ENCODE results near the gene ARMC8. TPM values are rescaled to one million over a fixed set of nuclear protein-coding genes. Genes with fewer than 3 reads are reported as not detected.

Gene ARMC8
- total and polyA plus RNA-seq, 2 of the 8 experiments (the other 6 are each of a cell fraction or from before 2014, with no cell fraction given) = 47.3 to 58.5 TPM

DNA sequence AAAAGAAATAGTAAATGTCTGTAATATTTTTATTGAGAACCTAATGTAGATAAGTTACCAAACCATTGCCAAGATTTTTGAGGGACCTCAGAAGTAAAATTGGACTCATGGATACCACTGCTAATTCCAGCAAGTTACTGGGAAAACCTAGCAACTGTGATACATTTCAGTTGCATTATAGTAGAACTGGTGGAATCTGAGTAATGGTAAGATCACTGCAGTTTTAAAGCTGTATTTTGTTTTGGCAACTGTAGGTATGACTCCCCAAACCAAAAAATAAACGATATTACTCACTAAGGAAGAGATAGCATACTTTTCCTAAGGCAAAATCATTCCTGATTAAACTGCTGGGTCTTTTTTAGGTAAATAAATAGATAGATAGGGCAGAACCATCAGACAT is 54.0 kb downstream of the ARMC8 start:
- Histone ChIP-seq H3K14ac (ENCODE audit: insufficient read length) (no peak overlapping the region), H3K56ac (replicated peaks; ENCODE audit: insufficient read length, low read depth, low read length) (no peak overlapping the region), H4K8ac (ENCODE audit: extremely low read depth, insufficient read depth, low read length) (no peak overlapping the region), H3K9me3 (ENCODE audit: insufficient read depth in 2 of 2, low read depth in 1 of 2, low read length in 1 of 2) (no peaks in the 10 kb centered on the region), H3K4me3 (ENCODE audit: extremely low read depth in 1 of 4, insufficient read depth in 2 of 4, low read depth in 3 of 4, low read length in 4 of 4) (no peak overlapping the region), H3K79me1 (ENCODE audit: low read depth, low read length) (no peaks in the 10 kb centered on the region), H2BK12ac (ENCODE audit: low read depth, low read length) (no peak overlapping the region), H3K79me2 (ENCODE audit: control insufficient read depth in 1 of 2, insufficient read depth in 2 of 2, low read length in 2 of 2) (no peaks in the 10 kb centered on the region), H4K20me1 (replicated peaks in 1 of 2; ENCODE audit: control insufficient read depth in 1 of 2, insufficient read depth in 2 of 2, low read length in 2 of 2) (no peaks in the 10 kb centered on the region), H2AFZ (ENCODE audit: low read length) (no peak overlapping the region), H3K4me2 (ENCODE audit: insufficient read depth in 1 of 2, low read depth in 2 of 2, low read length in 2 of 2) (no peak overlapping the region), H3K18ac (ENCODE audit: extremely low read depth, low read length) (no peak overlapping the region), H3K23ac (ENCODE audit: insufficient read length) (no peak overlapping the region), H3K4me1 (replicated peaks in 1 of 4; ENCODE audit: control insufficient read depth in 3 of 4, insufficient read depth in 4 of 4, low read length in 3 of 4) (no peaks in the 10 kb centered on the region), H4K91ac (replicated peaks; ENCODE audit: insufficient read length, low read length) (no peak overlapping the region), H4K5ac (ENCODE audit: insufficient read length, low read depth, low read length) (no peak overlapping the region), H3K27ac (ENCODE audit: low read depth, low read length) (no peak overlapping the region), H3K9ac (replicated peaks in 1 of 4; ENCODE audit: extremely low read depth in 1 of 4, low read depth in 3 of 4, low read length in 3 of 4) (no peak overlapping the region), H2BK5ac (ENCODE audit: low read depth, low read length) (no peak overlapping the region), H2BK120ac (replicated peaks; ENCODE audit: low read depth, low read length) (no peak overlapping the region), H2AK5ac (ENCODE audit: low read depth, low read length) (no peak overlapping the region), H3K4ac (replicated peaks; ENCODE audit: insufficient read length, low read depth, low read length) (no peak overlapping the region), H2BK20ac (ENCODE audit: low read length) (no peak overlapping the region), H3K36me3 (ENCODE audit: control insufficient read depth in 2 of 4, insufficient read depth in 4 of 4, low read length in 3 of 4) (peaks cover 0 to 68% (median 16%) of the 10 kb centered on the region in 4 experiments; a peak in 6 of 8 replicates), H2BK15ac (ENCODE audit: low read length) (no peak overlapping the region), H3K27me3 (replicated peaks in 1 of 4; ENCODE audit: control insufficient read depth in 3 of 4, extremely low read depth in 1 of 4, insufficient read depth in 3 of 4, low read length in 3 of 4) (no peaks in the 10 kb centered on the region), H3K23me2 (ENCODE audit: low read depth, low read length) (no peaks in the 10 kb centered on the region)
- FAIRE-seq (no peak), DNase-seq (ENCODE audit: low read depth in 1 of 2, low spot score in 2 of 2) (no peak)
- POLR2A ChIA-PET (ENCODE audit: partially characterized antibody) = interaction anchor here (0.8 kb wide), 1 partner anchor 42 kb away, joined by 3 read pairs; no protein-coding TSS in a partner anchor
- TF ChIP-seq BRCA1 (IDR thresholded peaks at IDR 0.05; ENCODE audit: low read depth, low read length) = no peak
- no peak for TF ChIP-seq SIX5 (IDR thresholded peaks at IDR 0.05; ENCODE audit: low read depth, low read length)
- WGBS, 2 experiments (ENCODE audit: extremely low coverage in 1 of 2, insufficient coverage in 1 of 2, insufficient read length in 1 of 2, insufficient replicate concordance in 2 of 2, low coverage in 1 of 2, low lambda C conversion rate in 2 of 2, missing lambda C conversion rate in 1 of 2) = 91% methylated on average over 1 of the region's 1 CpG; no CpG with 5 or more reads in 1 of the 2 experiments
- CTCF ChIA-PET (ENCODE audit: partially characterized antibody) = interaction anchor here (0.5 to 0.9 kb wide), 2 partner anchors 20 to 91 kb away, joined by 3 read pairs; no protein-coding TSS in a partner anchor

All from H1 (cell line).